PFSK-1 (cell line): ENCODE data around the gene CCDC197.

ENCODE experiments used
- POLR2AphosphoS5 ChIP-seq: IDR thresholded peaks from 2 replicates; pipeline ENCODE4 v1.6.1; 2012; ENCODE audit warnings: low read depth, mild to moderate bottlenecking, control low read depth, low read length, moderate library complexity
- SIN3A ChIP-seq: IDR thresholded peaks from 2 replicates; pipeline ENCODE4 v1.6.1; 2012; ENCODE audit warnings: mild to moderate bottlenecking, low read length, moderate library complexity, borderline replicate concordance; ENCODE audit not compliant: insufficient read depth
- TAF1 ChIP-seq: IDR thresholded peaks from 2 replicates; pipeline ENCODE4 v1.6.1; 2012; ENCODE audit warnings: low read length, control low read depth, borderline replicate concordance; ENCODE audit not compliant: insufficient read depth

- TF ChIP-seq POLR2AphosphoS5, result no peak
- TF ChIP-seq TAF1, result no peak
- TF ChIP-seq SIN3A, result no peak
Observed at GRCh38 chr14:94044476-94045091, 47.5 kb downstream of the CCDC197 start.
